ENCODE data around the gene SEC31B.

DNA sequence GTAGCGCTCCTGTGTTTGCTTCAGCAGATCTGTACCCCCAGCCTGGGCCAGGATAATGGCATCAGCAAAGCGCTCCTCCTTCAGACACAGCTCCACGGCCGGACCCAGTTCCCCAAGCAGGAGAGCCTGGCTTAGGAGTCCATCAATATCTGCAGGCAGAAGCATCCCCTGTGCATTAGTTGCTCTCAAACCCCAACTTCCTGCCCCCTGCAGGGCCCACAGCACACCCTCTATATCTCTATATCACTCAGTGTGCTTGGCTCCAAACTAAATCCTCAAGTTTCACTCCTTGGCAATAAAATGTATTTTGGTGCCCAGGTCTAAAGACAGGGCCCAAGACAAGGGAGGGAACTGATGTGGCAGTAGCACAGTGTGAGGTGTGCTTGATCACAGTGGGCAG lies 21.6 kb downstream of the SEC31B start:
- no peak for TF ChIP-seq POLR2AphosphoS5 (IDR thresholded peaks at IDR 0.05; ENCODE audit: low read depth, low read length)
- no peak for TF ChIP-seq CEBPB (IDR thresholded peaks at IDR 0.05; ENCODE audit: low read depth, low read length)
- TF ChIP-seq, protein P1, sequence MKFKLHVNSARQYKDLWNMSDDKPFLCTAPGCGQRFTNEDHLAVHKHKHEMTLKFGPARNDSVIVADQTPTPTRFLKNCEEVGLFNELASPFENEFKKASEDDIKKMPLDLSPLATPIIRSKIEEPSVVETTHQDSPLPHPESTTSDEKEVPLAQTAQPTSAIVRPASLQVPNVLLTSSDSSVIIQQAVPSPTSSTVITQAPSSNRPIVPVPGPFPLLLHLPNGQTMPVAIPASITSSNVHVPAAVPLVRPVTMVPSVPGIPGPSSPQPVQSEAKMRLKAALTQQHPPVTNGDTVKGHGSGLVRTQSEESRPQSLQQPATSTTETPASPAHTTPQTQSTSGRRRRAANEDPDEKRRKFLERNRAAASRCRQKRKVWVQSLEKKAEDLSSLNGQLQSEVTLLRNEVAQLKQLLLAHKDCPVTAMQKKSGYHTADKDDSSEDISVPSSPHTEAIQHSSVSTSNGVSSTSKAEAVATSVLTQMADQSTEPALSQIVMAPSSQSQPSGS (IDR thresholded peaks at IDR 0.05; ENCODE audit: low read length), result no peak
- TF ChIP-seq TAF1 (IDR thresholded peaks at IDR 0.05; ENCODE audit: low read depth, low read length), result no peak
- TF ChIP-seq SP1 (IDR thresholded peaks at IDR 0.05; ENCODE audit: low read depth, low read length), result no peak
- no peak for TF ChIP-seq CHD2 (IDR thresholded peaks at IDR 0.05; ENCODE audit: low read length)
- no peak for TF ChIP-seq EP300 (IDR thresholded peaks at IDR 0.05; ENCODE audit: borderline replicate concordance in 1 of 2, low read depth in 2 of 2, low read length in 2 of 2)
- TF ChIP-seq, protein P2, sequence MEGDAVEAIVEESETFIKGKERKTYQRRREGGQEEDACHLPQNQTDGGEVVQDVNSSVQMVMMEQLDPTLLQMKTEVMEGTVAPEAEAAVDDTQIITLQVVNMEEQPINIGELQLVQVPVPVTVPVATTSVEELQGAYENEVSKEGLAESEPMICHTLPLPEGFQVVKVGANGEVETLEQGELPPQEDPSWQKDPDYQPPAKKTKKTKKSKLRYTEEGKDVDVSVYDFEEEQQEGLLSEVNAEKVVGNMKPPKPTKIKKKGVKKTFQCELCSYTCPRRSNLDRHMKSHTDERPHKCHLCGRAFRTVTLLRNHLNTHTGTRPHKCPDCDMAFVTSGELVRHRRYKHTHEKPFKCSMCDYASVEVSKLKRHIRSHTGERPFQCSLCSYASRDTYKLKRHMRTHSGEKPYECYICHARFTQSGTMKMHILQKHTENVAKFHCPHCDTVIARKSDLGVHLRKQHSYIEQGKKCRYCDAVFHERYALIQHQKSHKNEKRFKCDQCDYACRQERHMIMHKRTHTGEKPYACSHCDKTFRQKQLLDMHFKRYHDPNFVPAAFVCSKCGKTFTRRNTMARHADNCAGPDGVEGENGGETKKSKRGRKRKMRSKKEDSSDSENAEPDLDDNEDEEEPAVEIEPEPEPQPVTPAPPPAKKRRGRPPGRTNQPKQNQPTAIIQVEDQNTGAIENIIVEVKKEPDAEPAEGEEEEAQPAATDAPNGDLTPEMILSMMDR (IDR thresholded peaks at IDR 0.05; ENCODE audit: control extremely low read depth in 1 of 3, insufficient read depth in 1 of 3, low read depth in 1 of 3, low read length in 3 of 3), result no peak
- no peak for TF ChIP-seq JUND (IDR thresholded peaks at IDR 0.05; ENCODE audit: low read length)
- no peak for TF ChIP-seq FOSL1 (IDR thresholded peaks at IDR 0.05; ENCODE audit: insufficient read depth, low read depth, low read length)
- no peak for TF ChIP-seq RFX5 (IDR thresholded peaks at IDR 0.05; ENCODE audit: borderline replicate concordance, low read depth, low read length)

Measured in H1 (cell line).